Measurements from ENCODE around the gene MAP3K7. TPM values are rescaled to one million over a fixed set of nuclear protein-coding genes. Genes with fewer than 3 reads are reported as not detected.

Gene MAP3K7
- total and polyA plus RNA-seq, 2 donors from 2014 or later: 14.8 to 25.7 TPM

- intact Hi-C loops (cut with DNase I): loop anchor here (10.0 kb wide), 1 partner anchor 525 kb away; no protein-coding TSS in a partner anchor
- Histone ChIP-seq H3K4me3 (ENCODE audit: low read length in 3 of 3) (no peak overlapping the region), H3K27me3 (ENCODE audit: control insufficient read depth, insufficient read depth, low read length) (no peaks in the 10 kb centered on the region), H3K36me3 (ENCODE audit: control insufficient read depth in 2 of 3, insufficient read depth in 3 of 3, low read length in 3 of 3) (no peaks in the 10 kb centered on the region), H3K9me3 (ENCODE audit: control insufficient read depth in 2 of 3, insufficient read depth in 1 of 3, low read length in 3 of 3) (no peaks in the 10 kb centered on the region), H3K27ac (ENCODE audit: low read depth in 2 of 2, low read length in 2 of 2) (no peak overlapping the region), H3K4me1 (ENCODE audit: control insufficient read depth in 2 of 3, insufficient read depth in 2 of 3, low read depth in 1 of 3, low read length in 3 of 3) (no peaks in the 10 kb centered on the region), H3K9ac (ENCODE audit: low read length in 3 of 3) (no peak overlapping the region)
- FAIRE-seq (no peak), DNase-seq (no peak)
- TF ChIP-seq CTCF (IDR thresholded peaks at IDR 0.05; ENCODE audit: borderline replicate concordance, extremely low read depth, insufficient read depth): no peak
Measured at GRCh38 chr6:90469906-90470305, 117.0 kb downstream of the MAP3K7 start.

- H3K9me3 ChIP-seq (ENCODE audit: control insufficient read depth in 2 of 3, insufficient read depth in 1 of 3, low read length in 3 of 3): no peaks in the 10 kb centered on the region
- no peaks in the 10 kb centered on the region for H3K27me3 ChIP-seq (ENCODE audit: control insufficient read depth, insufficient read depth, low read length)
- no peak overlapping the region for H3K9ac ChIP-seq (ENCODE audit: low read length in 3 of 3)
- H3K4me1 ChIP-seq (ENCODE audit: control insufficient read depth in 2 of 3, insufficient read depth in 2 of 3, low read depth in 1 of 3, low read length in 3 of 3): no peaks in the 10 kb centered on the region
- no peak for FAIRE-seq
- no peak for DNase-seq
- no peak overlapping the region for H3K27ac ChIP-seq (ENCODE audit: low read depth in 2 of 2, low read length in 2 of 2)
- TF ChIP-seq CTCF (IDR thresholded peaks at IDR 0.05; ENCODE audit: borderline replicate concordance, extremely low read depth, insufficient read depth): no peak
- no peak overlapping the region for H3K4me3 ChIP-seq (ENCODE audit: low read length in 3 of 3)
- H3K36me3 ChIP-seq (ENCODE audit: control insufficient read depth in 2 of 3, insufficient read depth in 3 of 3, low read length in 3 of 3): no peaks in the 10 kb centered on the region
- intact Hi-C loops (cut with DNase I): no loop called here
Measured at GRCh38 chr6:90468859-90469258, 118.0 kb downstream of the MAP3K7 start.

GRCh38 chr6:90468080-90468479 is 118.8 kb downstream of the MAP3K7 start:
- TF ChIP-seq CTCF (IDR thresholded peaks at IDR 0.05; ENCODE audit: borderline replicate concordance, extremely low read depth, insufficient read depth): no peak
- DNase-seq (no peak), FAIRE-seq (no peak)
- no peaks in the 10 kb centered on the region for H3K36me3 ChIP-seq (ENCODE audit: control insufficient read depth in 2 of 3, insufficient read depth in 3 of 3, low read length in 3 of 3)
- no peak overlapping the region for H3K9ac ChIP-seq (ENCODE audit: low read length in 3 of 3)
- no peak overlapping the region for H3K27ac ChIP-seq (ENCODE audit: low read depth in 2 of 2, low read length in 2 of 2)
- H3K27me3 ChIP-seq (ENCODE audit: control insufficient read depth, insufficient read depth, low read length): no peaks in the 10 kb centered on the region
- intact Hi-C loops (cut with DNase I): no loop called here
- no peaks in the 10 kb centered on the region for H3K4me1 ChIP-seq (ENCODE audit: control insufficient read depth in 2 of 3, insufficient read depth in 2 of 3, low read depth in 1 of 3, low read length in 3 of 3)
- no peak overlapping the region for H3K4me3 ChIP-seq (ENCODE audit: low read length in 3 of 3)
- H3K9me3 ChIP-seq (ENCODE audit: control insufficient read depth in 2 of 3, insufficient read depth in 1 of 3, low read length in 3 of 3): no peaks in the 10 kb centered on the region

GRCh38 chr6:90467546-90467945 is 119.3 kb downstream of the MAP3K7 start:
- DNase-seq (no peak), FAIRE-seq (no peak)
- H3K4me3 ChIP-seq (ENCODE audit: low read length in 3 of 3): no peak overlapping the region
- TF ChIP-seq CTCF (IDR thresholded peaks at IDR 0.05; ENCODE audit: borderline replicate concordance, extremely low read depth, insufficient read depth): no peak
- H3K4me1 ChIP-seq (ENCODE audit: control insufficient read depth in 2 of 3, insufficient read depth in 2 of 3, low read depth in 1 of 3, low read length in 3 of 3): no peaks in the 10 kb centered on the region
- no peaks in the 10 kb centered on the region for H3K9me3 ChIP-seq (ENCODE audit: control insufficient read depth in 2 of 3, insufficient read depth in 1 of 3, low read length in 3 of 3)
- H3K9ac ChIP-seq (ENCODE audit: low read length in 3 of 3): no peak overlapping the region
- no peaks in the 10 kb centered on the region for H3K27me3 ChIP-seq (ENCODE audit: control insufficient read depth, insufficient read depth, low read length)
- no peaks in the 10 kb centered on the region for H3K36me3 ChIP-seq (ENCODE audit: control insufficient read depth in 2 of 3, insufficient read depth in 3 of 3, low read length in 3 of 3)
- no peak overlapping the region for H3K27ac ChIP-seq (ENCODE audit: low read depth in 2 of 2, low read length in 2 of 2)
- intact Hi-C loops (cut with DNase I): no loop called here

All from kidney (tissue), 14 donors.